T-helper 17 cell (primary cell): ENCODE measurements around the gene SPOCD1. TPM values are rescaled to one million over a fixed set of nuclear protein-coding genes. Genes with fewer than 3 reads are reported as not detected.
A peak's percentile ranks its signal among the peaks of the same experiment; 100 is the strongest.
"Not testable (repeated sequence)": the region's sequence is repeated elsewhere in the genome, so short reads cannot be mapped to it uniquely, and the experiment has no call there.

Experiments used
- ATAC-seq: fragments of 150-1000 bp; cut with Tn5 transposase; 2 replicates; pipeline ENCODE4 v1.10.0; 2021; ENCODE audit warnings: mild to moderate bottlenecking, moderate library complexity
- DNase-seq, 3 donors: peaks; one replicate each; pipeline versions ENCODE4 v3.0.0 to v3.0.0-alpha.2; 2020 to 2021
- H3K9me3 ChIP-seq: one replicate; pipeline ENCODE4 v1.7.0; 2013; ENCODE audit warnings: low read length, mild to moderate bottlenecking; ENCODE audit not compliant: control insufficient read depth, poor library complexity, severe bottlenecking
- H3K27ac Mint-ChIP-seq: one replicate; pipeline ENCODE4 v1.8.0; 2022; ENCODE audit warnings: mild to moderate bottlenecking, moderate library complexity, mixed read lengths
- H3K27me3 Mint-ChIP-seq: one replicate; pipeline ENCODE4 v1.8.0; 2022; ENCODE audit warnings: mixed read lengths
- H3K36me3 Mint-ChIP-seq: one replicate; pipeline ENCODE4 v1.8.0; 2022; ENCODE audit warnings: low read depth, mixed read lengths
- H3K4me1 Mint-ChIP-seq: one replicate; pipeline ENCODE4 v1.8.0; 2022; ENCODE audit warnings: mild to moderate bottlenecking, mixed read lengths
- H3K4me3 Mint-ChIP-seq: one replicate; pipeline ENCODE4 v1.8.0; 2022; ENCODE audit warnings: mild to moderate bottlenecking, moderate library complexity, mixed read lengths
- total RNA-seq, 4 donors: library from RNA in 2 of 4; stranded (reverse) in 2 of 4; gene quantifications; one replicate each; pipeline ENCODE4 v1.2.3 and lab custom pipeline; 2022 to 2026

The SPOCD1 gene
- total RNA-seq, 2 donors from 2014 or later = 0.30 to 7.5 TPM

GRCh38 chr1:31820196-31820595, 4.4 kb upstream of the SPOCD1 start:
- H3K27me3 Mint-ChIP-seq, H3K4me1 Mint-ChIP-seq, H3K9me3 ChIP-seq, H3K36me3 Mint-ChIP-seq, H3K27ac Mint-ChIP-seq, H3K4me3 Mint-ChIP-seq, DNase-seq, ATAC-seq: not testable (repeated sequence)

- H3K27ac Mint-ChIP-seq = no peak overlapping the region
- H3K36me3 Mint-ChIP-seq = no peaks in the 10 kb centered on the region
- DNase-seq (no peak), ATAC-seq (no peak)
- H3K4me1 Mint-ChIP-seq = peaks cover 8% of the 10 kb centered on the region
- no peaks in the 10 kb centered on the region for H3K9me3 ChIP-seq
- no peak overlapping the region for H3K4me3 Mint-ChIP-seq
- no peaks in the 10 kb centered on the region for H3K27me3 Mint-ChIP-seq
Observed at GRCh38 chr1:31818206-31818605, 2.4 kb upstream of the SPOCD1 start.

- ATAC-seq, H3K9me3 ChIP-seq, H3K4me3 Mint-ChIP-seq, H3K27me3 Mint-ChIP-seq, H3K27ac Mint-ChIP-seq, H3K4me1 Mint-ChIP-seq, DNase-seq, H3K36me3 Mint-ChIP-seq: not testable (repeated sequence)
Observed at GRCh38 chr1:31816947-31817346, 1.1 kb upstream of the SPOCD1 start.

GRCh38 chr1:31816501-31816900, 679 bp upstream of the SPOCD1 start:
- H3K4me3 Mint-ChIP-seq, H3K27me3 Mint-ChIP-seq, H3K27ac Mint-ChIP-seq: not testable (repeated sequence)

GRCh38 chr1:31815307-31815645, 546 bp downstream of the SPOCD1 start:
- DNase-seq (no peak), ATAC-seq (no peak)
- no peaks in the 10 kb centered on the region for H3K9me3 ChIP-seq
- no peak overlapping the region for H3K4me3 Mint-ChIP-seq
- H3K36me3 Mint-ChIP-seq = no peaks in the 10 kb centered on the region
- H3K27me3 Mint-ChIP-seq = no peaks in the 10 kb centered on the region
- H3K27ac Mint-ChIP-seq = peak overlapping the region; percentile 43
- H3K4me1 Mint-ChIP-seq = peaks cover 10% of the 10 kb centered on the region

More at GRCh38 chr1:31816501-31816900, 679 bp upstream of the SPOCD1 start:
- ATAC-seq, H3K36me3 Mint-ChIP-seq, H3K4me1 Mint-ChIP-seq, H3K9me3 ChIP-seq, DNase-seq: not testable (repeated sequence)

GRCh38 chr1:31814631-31815306, 1.1 kb downstream of the SPOCD1 start:
- peak overlapping the region; percentile 74 for H3K27ac Mint-ChIP-seq
- peaks cover 13% of the 10 kb centered on the region for H3K4me1 Mint-ChIP-seq
- DNase-seq = no peak
- no peaks in the 10 kb centered on the region for H3K27me3 Mint-ChIP-seq
- no peaks in the 10 kb centered on the region for H3K9me3 ChIP-seq
- H3K4me3 Mint-ChIP-seq = no peak overlapping the region
- no peak for ATAC-seq
- H3K36me3 Mint-ChIP-seq = no peaks in the 10 kb centered on the region

GRCh38 chr1:31814041-31814511, 1.7 kb downstream of the SPOCD1 start:
- ATAC-seq = no peak
- DNase-seq = no peak
- no peaks in the 10 kb centered on the region for H3K27me3 Mint-ChIP-seq
- H3K27ac Mint-ChIP-seq = peak overlapping the region; percentile 74
- no peak overlapping the region for H3K4me3 Mint-ChIP-seq
- H3K36me3 Mint-ChIP-seq = no peaks in the 10 kb centered on the region
- no peaks in the 10 kb centered on the region for H3K9me3 ChIP-seq
- peaks cover 14% of the 10 kb centered on the region for H3K4me1 Mint-ChIP-seq

GRCh38 chr1:31812158-31812829, 3.5 kb downstream of the SPOCD1 start:
- ATAC-seq = no peak
- no peaks in the 10 kb centered on the region for H3K36me3 Mint-ChIP-seq
- no peak overlapping the region for H3K27ac Mint-ChIP-seq
- H3K27me3 Mint-ChIP-seq = no peaks in the 10 kb centered on the region
- H3K4me1 Mint-ChIP-seq = peaks cover 12% of the 10 kb centered on the region
- DNase-seq = no peak
- no peak overlapping the region for H3K4me3 Mint-ChIP-seq
- H3K9me3 ChIP-seq = no peaks in the 10 kb centered on the region

- H3K9me3 ChIP-seq = no peaks in the 10 kb centered on the region
- no peak overlapping the region for H3K4me3 Mint-ChIP-seq
- ATAC-seq = no peak
- H3K27me3 Mint-ChIP-seq = no peaks in the 10 kb centered on the region
- no peak for DNase-seq
- H3K4me1 Mint-ChIP-seq = peaks cover 12% of the 10 kb centered on the region
- no peaks in the 10 kb centered on the region for H3K36me3 Mint-ChIP-seq
- H3K27ac Mint-ChIP-seq = no peak overlapping the region
Observed at GRCh38 chr1:31811605-31812004, 4.2 kb downstream of the SPOCD1 start.

GRCh38 chr1:31809698-31810097, 6.1 kb downstream of the SPOCD1 start:
- no peak for DNase-seq
- Mint-ChIP-seq H3K27ac (no peak overlapping the region), H3K27me3 (no peaks in the 10 kb centered on the region), H3K4me3 (no peak overlapping the region), H3K4me1 (peaks cover 6% of the 10 kb centered on the region), H3K36me3 (no peaks in the 10 kb centered on the region)
- H3K9me3 ChIP-seq = no peaks in the 10 kb centered on the region
- ATAC-seq = no peak

- Mint-ChIP-seq H3K27me3 (no peaks in the 10 kb centered on the region), H3K4me1 (peaks cover 11% of the 10 kb centered on the region), H3K36me3 (no peaks in the 10 kb centered on the region), H3K27ac (no peak overlapping the region), H3K4me3 (no peak overlapping the region)
- ATAC-seq = no peak
- DNase-seq = no peak
- H3K9me3 ChIP-seq = no peaks in the 10 kb centered on the region
Observed at GRCh38 chr1:31807273-31808048, 8.4 kb downstream of the SPOCD1 start.

GRCh38 chr1:31805318-31805717, 10.5 kb downstream of the SPOCD1 start:
- no peak for ATAC-seq
- no peak overlapping the region for H3K4me3 Mint-ChIP-seq
- no peak for DNase-seq
- H3K4me1 Mint-ChIP-seq = peaks cover 13% of the 10 kb centered on the region
- no peaks in the 10 kb centered on the region for H3K9me3 ChIP-seq
- H3K27me3 Mint-ChIP-seq = peaks cover 13% of the 10 kb centered on the region
- H3K36me3 Mint-ChIP-seq = no peaks in the 10 kb centered on the region
- H3K27ac Mint-ChIP-seq = no peak overlapping the region

- Mint-ChIP-seq H3K4me3 (no peak overlapping the region), H3K27me3 (peaks cover 15% of the 10 kb centered on the region), H3K4me1 (peaks cover 8% of the 10 kb centered on the region), H3K27ac (no peak overlapping the region), H3K36me3 (no peaks in the 10 kb centered on the region)
- H3K9me3 ChIP-seq = no peaks in the 10 kb centered on the region
- ATAC-seq (no peak), DNase-seq (no peak)
Observed at GRCh38 chr1:31804098-31804497, 11.7 kb downstream of the SPOCD1 start.
